PC-9 (cell line): Measurements from ENCODE around the gene MAST4. TPM values are rescaled to one million over a fixed set of nuclear protein-coding genes. Genes with fewer than 3 reads are reported as not detected.

ENCODE experiments used
- BruUV-seq: library from RNA; stranded (reverse); fragments of 400-500 nt; replicated peaks from 2 replicates; lab custom pipeline; 2021; lab: Mats Ljungman, UMichigan
- CTCF ChIA-PET: fragments of 300-600 bp; sonication (Branson Sonifier 250); formaldehyde crosslinking; loops from one replicate; lab custom pipeline; 2022; ENCODE audit warnings: antibody characterized with exemption; lab: Charles Lee
- POLR2A ChIA-PET: fragments of 300-600 bp; sonication (Branson Sonifier 250); formaldehyde crosslinking; loops from one replicate; lab custom pipeline; 2022; ENCODE audit warnings: antibody characterized with exemption; ENCODE audit not compliant: unreplicated experiment; lab: Charles Lee
- DNase-seq, 2 experiments: peaks; one replicate each; pipeline versions ENCODE4 v3.0.0 to v3.0.0-alpha.2; 2015 to 2022; ENCODE audit warnings: mixed read lengths in 1 of 2
- H2AFZ ChIP-seq: fragments of 200-600 bp; sonication (generic); 2 replicates; pipeline ENCODE4 v1.8.1; 2017; ENCODE audit warnings: antibody characterized with exemption
- H3F3A ChIP-seq: fragments of 200-600 bp; sonication (generic); 2 replicates; pipeline ENCODE4 v1.8.1; 2017; ENCODE audit warnings: antibody characterized with exemption, mild to moderate bottlenecking, low read depth; ENCODE audit not compliant: insufficient read depth
- H3K27ac ChIP-seq: fragments of 200-600 bp; sonication (generic); 2 replicates; pipeline ENCODE4 v1.6.1; 2016; ENCODE audit warnings: mixed run types
- H3K27me3 ChIP-seq: fragments of 200-600 bp; sonication (generic); 2 replicates; pipeline ENCODE4 v1.6.1; 2016; ENCODE audit warnings: low read depth, mixed run types; ENCODE audit not compliant: insufficient read depth
- H3K36me3 ChIP-seq: fragments of 200-600 bp; sonication (generic); 2 replicates; pipeline ENCODE4 v1.6.1; 2016; ENCODE audit warnings: low read depth, mixed run types
- H3K4me1 ChIP-seq: fragments of 200-600 bp; sonication (generic); replicated peaks from 2 replicates; pipeline ENCODE4 v1.6.1; 2016; ENCODE audit warnings: mixed run types; ENCODE audit not compliant: insufficient read depth
- H3K4me2 ChIP-seq: fragments of 200-600 bp; sonication (generic); 2 replicates; pipeline ENCODE4 v1.6.1; 2017; ENCODE audit warnings: mixed run types
- H3K4me3 ChIP-seq: fragments of 200-600 bp; sonication (generic); 2 replicates; pipeline ENCODE4 v1.6.1; 2016; ENCODE audit warnings: mixed run types
- H3K79me2 ChIP-seq: fragments of 200-600 bp; sonication (generic); 2 replicates; pipeline ENCODE4 v1.6.1; 2017; ENCODE audit warnings: low read depth, mixed run types
- H3K9me2 ChIP-seq: fragments of 200-600 bp; sonication (generic); 2 replicates; pipeline ENCODE4 v1.8.1; 2017; ENCODE audit warnings: mild to moderate bottlenecking; ENCODE audit not compliant: insufficient read depth
- H3K9me3 ChIP-seq: fragments of 200-600 bp; sonication (generic); 2 replicates; pipeline ENCODE4 v1.8.1; 2016; ENCODE audit warnings: low read depth; ENCODE audit not compliant: insufficient read depth
- H4K20me1 ChIP-seq: fragments of 200-600 bp; sonication (generic); 2 replicates; pipeline ENCODE4 v1.8.1; 2017; ENCODE audit not compliant: insufficient read depth
- CTCF ChIP-seq: fragments of 200-600 bp; sonication (generic); conservative IDR thresholded peaks from 2 replicates; pipeline ENCODE4 v1.6.1; 2017; ENCODE audit warnings: mixed run types, antibody characterized with exemption, mild to moderate bottlenecking, moderate library complexity
- EZH2 ChIP-seq: fragments of 200-600 bp; sonication (generic); IDR thresholded peaks from 2 replicates; pipeline ENCODE4 v1.8.0; 2017; ENCODE audit warnings: antibody characterized with exemption, low read depth
- intact Hi-C: fragments of 100-400 bp; cut with micrococcal nuclease; formaldehyde crosslinking; loops from one replicate; pipeline ENCODE4 v1.10.0; 2022; ENCODE audit not compliant: unreplicated experiment
- total RNA-seq: library from RNA; stranded (reverse); gene quantifications from 2 replicates; pipeline ENCODE4 v1.2.3, GENCODE V29; 2021

Gene MAST4
- total RNA-seq, 1 experiment from 2014 or later: 19.3 TPM

GRCh38 chr5:66903218-66903617 is 307.0 kb downstream of the MAST4 start:
- intact Hi-C loops: no loop called here
- POLR2A ChIA-PET: no interaction called here
- BruUV-seq: no TSS peak

GRCh38 chr5:66903709-66904108 is 307.5 kb downstream of the MAST4 start:
- no peak for TF ChIP-seq CTCF
- TF ChIP-seq EZH2: no peak
- intact Hi-C loops: no loop called here
- no peaks in the 10 kb centered on the region for H3K4me1 ChIP-seq
- H3K9me2 ChIP-seq: no peaks in the 10 kb centered on the region
- no peaks in the 10 kb centered on the region for H3K79me2 ChIP-seq
- ChIA-PET CTCF (no interaction called here), POLR2A (no interaction called here)
- H3K9me3 ChIP-seq: no peaks in the 10 kb centered on the region
- DNase-seq: no peak
- no peak overlapping the region for H3K27ac ChIP-seq
- no peak overlapping the region for H3K4me2 ChIP-seq
- no peak overlapping the region for H2AFZ ChIP-seq
- H3K36me3 ChIP-seq: no peaks in the 10 kb centered on the region
- H3F3A ChIP-seq: no peaks in the 10 kb centered on the region
- BruUV-seq: no TSS peak
- H3K27me3 ChIP-seq: no peaks in the 10 kb centered on the region
- H4K20me1 ChIP-seq: no peaks in the 10 kb centered on the region
- H3K4me3 ChIP-seq: no peak overlapping the region

More at GRCh38 chr5:66903218-66903617, 307.0 kb downstream of the MAST4 start:
- Histone ChIP-seq H3K4me1 (no peaks in the 10 kb centered on the region), H3F3A (no peaks in the 10 kb centered on the region), H4K20me1 (no peaks in the 10 kb centered on the region), H3K79me2 (no peaks in the 10 kb centered on the region), H3K9me2 (no peaks in the 10 kb centered on the region), H3K36me3 (no peaks in the 10 kb centered on the region), H3K9me3 (no peaks in the 10 kb centered on the region), H3K4me2 (no peak overlapping the region), H3K4me3 (no peak overlapping the region), H3K27ac (no peak overlapping the region), H2AFZ (no peak overlapping the region), H3K27me3 (no peaks in the 10 kb centered on the region)
- no peak for DNase-seq
- CTCF ChIA-PET: no interaction called here
- no peak for TF ChIP-seq EZH2
- TF ChIP-seq CTCF: no peak

DNA sequence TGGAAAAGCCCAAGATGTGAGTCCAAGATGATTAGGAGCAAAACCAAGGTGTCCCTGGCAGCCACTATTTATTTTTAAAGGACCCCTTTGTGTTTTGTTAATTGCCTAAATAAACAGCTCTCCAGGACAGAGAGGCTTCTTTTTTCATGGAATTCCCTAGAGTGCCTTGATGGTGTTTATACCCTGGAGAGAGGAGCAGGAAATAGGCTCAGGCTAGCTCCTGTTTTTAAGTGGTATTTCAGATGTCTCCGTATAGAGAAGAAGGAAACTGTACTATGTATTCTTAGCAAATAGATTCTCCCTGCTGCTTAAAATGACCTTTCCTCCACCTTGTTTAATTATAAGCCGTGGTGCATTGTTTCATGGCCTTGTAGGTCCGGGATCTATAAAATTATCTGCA is 308.0 kb downstream of the MAST4 start:
- Histone ChIP-seq H4K20me1 (no peaks in the 10 kb centered on the region), H3K27ac (no peak overlapping the region), H3K4me3 (no peak overlapping the region), H3K4me2 (no peak overlapping the region), H3K79me2 (no peaks in the 10 kb centered on the region), H3K9me3 (no peaks in the 10 kb centered on the region), H3K36me3 (no peaks in the 10 kb centered on the region), H3K9me2 (no peaks in the 10 kb centered on the region), H3K27me3 (no peaks in the 10 kb centered on the region), H3K4me1 (no peaks in the 10 kb centered on the region), H2AFZ (no peak overlapping the region), H3F3A (no peaks in the 10 kb centered on the region)
- CTCF ChIA-PET: no interaction called here
- intact Hi-C loops: no loop called here
- no peak for TF ChIP-seq EZH2
- no peak for TF ChIP-seq CTCF
- POLR2A ChIA-PET: no interaction called here
- DNase-seq: no peak
- BruUV-seq: no TSS peak
